IMR-90 (cell line): ENCODE results near the gene NRF1. TPM values are rescaled to one million over a fixed set of nuclear protein-coding genes. Genes with fewer than 3 reads are reported as not detected.

ENCODE experiments used
- ATAC-seq: fragments of 200-7000 bp; cut with Tn5 transposase; 2 replicates; pipeline ENCODE4 v1.9.1; 2020; ENCODE audit warnings: low read depth, mild to moderate bottlenecking, moderate library complexity
- BruUV-seq: library from RNA; stranded (reverse); fragments of 400-500 nt; replicated peaks from 2 replicates; lab custom pipeline; 2021; lab: Mats Ljungman, UMichigan
- CTCF ChIA-PET: fragments of 300-600 bp; formaldehyde crosslinking; extraction: SDS; loops from one replicate; lab custom pipeline; 2021; ENCODE audit warnings: antibody characterized with exemption; lab: Yijun Ruan, JAX
- POLR2A ChIA-PET: fragments of 300-600 bp; sonication (Branson Sonifier 250); formaldehyde crosslinking; loops from one replicate; lab custom pipeline; 2022; ENCODE audit warnings: antibody characterized with exemption; ENCODE audit not compliant: unreplicated experiment; lab: Charles Lee
- DNase-seq: peaks from one replicate; pipeline ENCODE4 v3.0.0; 2013
- H2AFZ ChIP-seq: replicated peaks from 2 replicates; pipeline ENCODE3; 2013; ENCODE audit warnings: low read length, mild to moderate bottlenecking; ENCODE audit not compliant: poor library complexity
- H2AK5ac ChIP-seq: 2 replicates; pipeline ENCODE4 v1.6.1; 2013; ENCODE audit warnings: low read depth, low read length, inconsistent platforms
- H2AK9ac ChIP-seq: replicated peaks from 2 replicates; pipeline ENCODE3; 2013; ENCODE audit warnings: mild to moderate bottlenecking, low read depth, low read length, moderate library complexity; ENCODE audit not compliant: poor library complexity
- H2BK120ac ChIP-seq: 2 replicates; pipeline ENCODE4 v1.6.1; 2013; ENCODE audit warnings: low read depth, low read length, inconsistent platforms
- H2BK15ac ChIP-seq: 3 replicates; pipeline ENCODE4 v1.6.1; 2013; ENCODE audit warnings: low read depth, low read length, inconsistent platforms
- H2BK20ac ChIP-seq: 2 replicates; pipeline ENCODE4 v1.6.1; 2013; ENCODE audit warnings: low read depth, mild to moderate bottlenecking, inconsistent platforms, low read length, moderate library complexity
- H2BK5ac ChIP-seq: 2 replicates; pipeline ENCODE4 v1.6.1; 2013; ENCODE audit warnings: mild to moderate bottlenecking, low read depth, low read length, inconsistent platforms; ENCODE audit not compliant: poor library complexity, severe bottlenecking
- H3K14ac ChIP-seq: replicated peaks from 2 replicates; pipeline ENCODE4 v1.6.1; 2013; ENCODE audit warnings: low read depth, low read length, inconsistent platforms
- H3K18ac ChIP-seq: 2 replicates; pipeline ENCODE4 v1.6.1; 2013; ENCODE audit warnings: low read depth, low read length, control low read depth
- H3K23ac ChIP-seq: 2 replicates; pipeline ENCODE4 v1.6.1; 2013; ENCODE audit warnings: low read depth, low read length, inconsistent platforms
- H3K27ac ChIP-seq: 2 replicates; pipeline ENCODE4 v1.5.1; 2013; ENCODE audit warnings: mild to moderate bottlenecking, control low read depth, low read length; ENCODE audit not compliant: insufficient read depth
- H3K27me3 ChIP-seq: 2 replicates; pipeline ENCODE4 v1.6.1; 2013; ENCODE audit warnings: low read length; ENCODE audit not compliant: control insufficient read depth, insufficient read depth
- H3K36me3 ChIP-seq: 2 replicates; pipeline ENCODE4 v1.6.1; 2013; ENCODE audit warnings: low read length, mixed read lengths; ENCODE audit not compliant: control insufficient read depth, insufficient read depth
- H3K4ac ChIP-seq: 2 replicates; pipeline ENCODE4 v1.6.1; 2013; ENCODE audit warnings: low read depth, low read length, inconsistent platforms
- H3K4me1 ChIP-seq: 2 replicates; pipeline ENCODE4 v1.6.1; 2013; ENCODE audit warnings: low read length, mixed read lengths; ENCODE audit not compliant: control insufficient read depth, insufficient read depth
- H3K4me2 ChIP-seq: 2 replicates; pipeline ENCODE4 v1.6.1; 2013; ENCODE audit warnings: low read depth, mild to moderate bottlenecking, control low read depth, low read length, moderate library complexity
- H3K4me3 ChIP-seq: 2 replicates; pipeline ENCODE4 v1.5.1; 2013; ENCODE audit warnings: low read depth, mild to moderate bottlenecking, control low read depth, low read length, moderate library complexity; ENCODE audit not compliant: insufficient read depth
- H3K56ac ChIP-seq: 2 replicates; pipeline ENCODE4 v1.6.1; 2013; ENCODE audit warnings: low read length, inconsistent platforms; ENCODE audit not compliant: insufficient read depth; ENCODE audit errors: extremely low read depth
- H3K79me1 ChIP-seq, 2 experiments: 2 replicates each; pipeline ENCODE4 v1.6.1; 2013; ENCODE audit warnings: low read length in 2 of 2, inconsistent platforms in 1 of 2, low read depth in 1 of 2
- H3K9ac ChIP-seq: 2 replicates; pipeline ENCODE4 v1.6.1; 2013; ENCODE audit warnings: low read depth, low read length, control low read depth
- H3K9me1 ChIP-seq: 2 replicates; pipeline ENCODE4 v1.6.1; 2013; ENCODE audit warnings: low read length, inconsistent platforms; ENCODE audit not compliant: insufficient read depth
- H3K9me3 ChIP-seq: 2 replicates; pipeline ENCODE4 v1.6.1; 2013; ENCODE audit warnings: low read length; ENCODE audit not compliant: control insufficient read depth, insufficient read depth
- H4K20me1 ChIP-seq: 2 replicates; pipeline ENCODE4 v1.6.1; 2013; ENCODE audit warnings: low read length, inconsistent platforms; ENCODE audit not compliant: insufficient read depth
- H4K5ac ChIP-seq: 2 replicates; pipeline ENCODE4 v1.6.1; 2013; ENCODE audit warnings: mild to moderate bottlenecking, low read depth, low read length, control low read depth
- H4K8ac ChIP-seq, 2 experiments: 2 replicates each; pipeline ENCODE4 v1.6.1; 2013; ENCODE audit warnings: low read depth in 2 of 2, low read length in 2 of 2, control low read depth in 1 of 2, inconsistent platforms in 1 of 2
- H4K91ac ChIP-seq: 2 replicates; pipeline ENCODE4 v1.6.1; 2013; ENCODE audit warnings: low read depth, low read length, inconsistent platforms; ENCODE audit not compliant: insufficient read depth
- BHLHE40 ChIP-seq: fragments of 150-350 bp; IDR thresholded peaks from 2 replicates; pipeline ENCODE4 v1.6.1; 2016; ENCODE audit warnings: mild to moderate bottlenecking, low read depth, low read length
- CEBPB ChIP-seq: IDR thresholded peaks from 2 replicates; pipeline ENCODE4 v1.6.1; 2012; ENCODE audit warnings: low read depth, low read length, improper control_type of control experiment
- MAFK ChIP-seq: IDR thresholded peaks from 2 replicates; pipeline ENCODE4 v1.6.1; 2012; ENCODE audit warnings: low read depth, low read length, improper control_type of control experiment
- MAZ ChIP-seq: IDR thresholded peaks from 2 replicates; pipeline ENCODE4 v1.6.1; 2012; ENCODE audit warnings: low read depth, mild to moderate bottlenecking, low read length, improper control_type of control experiment, moderate library complexity, borderline replicate concordance
- MXI1 ChIP-seq: IDR thresholded peaks from 2 replicates; pipeline ENCODE4 v1.6.1; 2012; ENCODE audit warnings: low read depth, mild to moderate bottlenecking, low read length, moderate library complexity, borderline replicate concordance
- POLR2A ChIP-seq: IDR thresholded peaks from 2 replicates; pipeline ENCODE4 v1.6.1; 2012; ENCODE audit warnings: mild to moderate bottlenecking, low read depth, low read length
- RCOR1 ChIP-seq: IDR thresholded peaks from 2 replicates; pipeline ENCODE4 v1.6.1; 2012; ENCODE audit warnings: mild to moderate bottlenecking, low read length, improper control_type of control experiment; ENCODE audit not compliant: insufficient replicate concordance
- RFX5 ChIP-seq: IDR thresholded peaks from 2 replicates; pipeline ENCODE4 v1.8.0; 2012; ENCODE audit warnings: low read depth, mild to moderate bottlenecking, low read length, moderate library complexity
- SMC3 ChIP-seq: fragments of 150-350 bp; IDR thresholded peaks from 2 replicates; pipeline ENCODE4 v1.6.1; 2016; ENCODE audit warnings: low read depth, mild to moderate bottlenecking, antibody characterized with exemption, low read length, moderate library complexity
- WGBS, 2 experiments: methylation state at CpG; one replicate each; pipeline versions ENCODE4 v1.1.5 to v1.1.7; 2013; ENCODE audit warnings: missing lambda C conversion rate in 2 of 2; ENCODE audit not compliant: insufficient read length in 1 of 2; ENCODE audit errors: extremely low coverage in 2 of 2; 5-methylcytosine and 5-hydroxymethylcytosine counted together
- dilution Hi-C: fragments of 300-500 bp; cut with HindIII; formaldehyde crosslinking; loops from one replicate; pipeline ENCODE4 v1.14.3; 2018; ENCODE audit warnings: low sequenced_read_pairs; ENCODE audit not compliant: unreplicated experiment
- in situ Hi-C: fragments of 300-500 bp; cut with MboI; formaldehyde crosslinking; loops from 3 replicates; pipeline ENCODE4 v1.14.3; 2019; ENCODE audit warnings: low sequenced_read_pairs, inconsistent platforms, mixed read lengths
- intact Hi-C: fragments of 100-400 bp; cut with micrococcal nuclease; formaldehyde crosslinking; loops from 2 replicates; pipeline ENCODE4 v1.10.0; 2022
- polyA plus RNA-seq, 3 experiments: library from polyadenylated mRNA; depleted of rRNA; stranded (reverse); fragments of >200 nt; gene quantifications; 2 replicates each; pipeline ENCODE4 v1.2.3, GENCODE V29; 2012; ENCODE audit warnings: low replicate concordance in 1 of 3
- total RNA-seq: library from RNA; depleted of rRNA; stranded (reverse); fragments of >200 nt; gene quantifications from 2 replicates; pipeline ENCODE4 v1.2.3, GENCODE V29; 2012
- TF ChIP-seq, protein P1 (sequence below): fragments of 150-350 bp; IDR thresholded peaks from 2 replicates; pipeline ENCODE4 v1.6.1; 2016; ENCODE audit warnings: low read depth, mild to moderate bottlenecking, low read length, moderate library complexity, borderline replicate concordance
- TF ChIP-seq, protein P2 (sequence below): conservative IDR thresholded peaks from 2 replicates; pipeline ENCODE4 v1.5.1; 2012; ENCODE audit warnings: mild to moderate bottlenecking, low read depth, low read length, improper control_type of control experiment

Gene NRF1
- total and polyA plus RNA-seq, 2 of the 4 experiments (the other 2 are of a cell fraction), result 11.4 to 15.8 TPM

DNA sequence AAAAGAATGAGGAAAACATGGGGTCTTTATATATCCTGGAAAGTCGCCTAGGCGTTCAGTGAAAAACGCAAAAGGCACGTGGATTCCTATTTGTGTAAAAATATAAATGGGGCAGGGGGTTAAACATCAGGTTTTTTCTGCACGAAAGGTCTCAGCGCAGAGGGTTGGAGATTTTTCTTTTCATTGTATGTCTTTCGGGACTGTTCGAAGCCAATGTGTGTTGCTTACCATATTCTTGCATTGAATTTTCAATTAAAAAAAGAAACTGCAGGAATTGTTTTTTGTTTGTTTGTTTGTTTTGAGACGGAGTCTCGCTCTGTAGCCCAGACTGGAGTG is 172.0 kb downstream of the NRF1 start:
- peaks cover 9% of the 10 kb centered on the region for H3K9me3 ChIP-seq
- H3K4me3 ChIP-seq, result no peak overlapping the region
- H3K27me3 ChIP-seq, result peaks cover 93% of the 10 kb centered on the region
- no peaks in the 10 kb centered on the region for H3K36me3 ChIP-seq
- no peak overlapping the region for H4K8ac ChIP-seq
- ChIA-PET POLR2A (no interaction called here), CTCF (no interaction called here)
- no peak overlapping the region for H3K14ac ChIP-seq
- H3K9me1 ChIP-seq, result no peaks in the 10 kb centered on the region
- H2AK5ac ChIP-seq, result no peak overlapping the region
- in situ Hi-C loops, result no loop called here
- no peak overlapping the region for H2AK9ac ChIP-seq
- H3K4ac ChIP-seq, result no peak overlapping the region
- no peak overlapping the region for H4K91ac ChIP-seq
- no peak overlapping the region for H3K9ac ChIP-seq
- no peak overlapping the region for H3K56ac ChIP-seq
- no peaks in the 10 kb centered on the region for H3K79me1 ChIP-seq
- no peak overlapping the region for H4K5ac ChIP-seq
- H3K4me1 ChIP-seq, result peaks cover 2% of the 10 kb centered on the region; the same call in 1 of the 2 replicates
- no peak overlapping the region for H3K27ac ChIP-seq
- no peak overlapping the region for H2BK120ac ChIP-seq
- intact Hi-C loops, result no loop called here
- no peak overlapping the region for H3K23ac ChIP-seq
- no peak overlapping the region for H2BK5ac ChIP-seq
- no peak for ATAC-seq
- H3K4me2 ChIP-seq, result no peak overlapping the region
- TF ChIP-seq BHLHE40, result no peak
- no peak for TF ChIP-seq MXI1
- TF ChIP-seq POLR2A, result no peak
- TF ChIP-seq, protein P1, sequence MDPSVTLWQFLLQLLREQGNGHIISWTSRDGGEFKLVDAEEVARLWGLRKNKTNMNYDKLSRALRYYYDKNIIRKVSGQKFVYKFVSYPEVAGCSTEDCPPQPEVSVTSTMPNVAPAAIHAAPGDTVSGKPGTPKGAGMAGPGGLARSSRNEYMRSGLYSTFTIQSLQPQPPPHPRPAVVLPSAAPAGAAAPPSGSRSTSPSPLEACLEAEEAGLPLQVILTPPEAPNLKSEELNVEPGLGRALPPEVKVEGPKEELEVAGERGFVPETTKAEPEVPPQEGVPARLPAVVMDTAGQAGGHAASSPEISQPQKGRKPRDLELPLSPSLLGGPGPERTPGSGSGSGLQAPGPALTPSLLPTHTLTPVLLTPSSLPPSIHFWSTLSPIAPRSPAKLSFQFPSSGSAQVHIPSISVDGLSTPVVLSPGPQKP, result no peak
- TF ChIP-seq, protein P2, sequence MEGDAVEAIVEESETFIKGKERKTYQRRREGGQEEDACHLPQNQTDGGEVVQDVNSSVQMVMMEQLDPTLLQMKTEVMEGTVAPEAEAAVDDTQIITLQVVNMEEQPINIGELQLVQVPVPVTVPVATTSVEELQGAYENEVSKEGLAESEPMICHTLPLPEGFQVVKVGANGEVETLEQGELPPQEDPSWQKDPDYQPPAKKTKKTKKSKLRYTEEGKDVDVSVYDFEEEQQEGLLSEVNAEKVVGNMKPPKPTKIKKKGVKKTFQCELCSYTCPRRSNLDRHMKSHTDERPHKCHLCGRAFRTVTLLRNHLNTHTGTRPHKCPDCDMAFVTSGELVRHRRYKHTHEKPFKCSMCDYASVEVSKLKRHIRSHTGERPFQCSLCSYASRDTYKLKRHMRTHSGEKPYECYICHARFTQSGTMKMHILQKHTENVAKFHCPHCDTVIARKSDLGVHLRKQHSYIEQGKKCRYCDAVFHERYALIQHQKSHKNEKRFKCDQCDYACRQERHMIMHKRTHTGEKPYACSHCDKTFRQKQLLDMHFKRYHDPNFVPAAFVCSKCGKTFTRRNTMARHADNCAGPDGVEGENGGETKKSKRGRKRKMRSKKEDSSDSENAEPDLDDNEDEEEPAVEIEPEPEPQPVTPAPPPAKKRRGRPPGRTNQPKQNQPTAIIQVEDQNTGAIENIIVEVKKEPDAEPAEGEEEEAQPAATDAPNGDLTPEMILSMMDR, result no peak
- no peak for TF ChIP-seq CEBPB
- TF ChIP-seq MAZ, result no peak
- no peak for TF ChIP-seq MAFK
- no peak for TF ChIP-seq RFX5
- no peak for TF ChIP-seq SMC3
- no peak for TF ChIP-seq RCOR1
- no peak overlapping the region for H2BK20ac ChIP-seq
- no peak overlapping the region for H2AFZ ChIP-seq
- dilution Hi-C loops, result no loop called here
- BruUV-seq, result no TSS peak
- H2BK15ac ChIP-seq, result no peak overlapping the region
- peaks cover 35% of the 10 kb centered on the region for H4K20me1 ChIP-seq
- 0% methylated on average over 2 of the region's 10 CpGs; no CpG with 5 or more reads in 1 of the 2 experiments for WGBS, 2 experiments
- DNase-seq, result no peak
- no peak overlapping the region for H3K18ac ChIP-seq
